K562 (cell line): ENCODE data around the gene STK11. TPM values are rescaled to one million over a fixed set of nuclear protein-coding genes. Genes with fewer than 3 reads are reported as not detected.

Experiments used
- BACH1 ChIP-seq: fragments of 200-800 bp; sonication (Bioruptor generic); IDR thresholded peaks from 2 replicates; pipeline ENCODE4 v1.6.1; 2016; ENCODE audit warnings: missing genetic modification characterization, missing compliant biosample characterization
- CHAMP1 ChIP-seq: fragments of 450-650 bp; IDR thresholded peaks from 2 replicates; pipeline ENCODE4 v1.6.1; 2016; ENCODE audit warnings: mild to moderate bottlenecking
- EGR1 ChIP-seq: fragments of 450-650 bp; conservative IDR thresholded peaks from 2 replicates; pipeline ENCODE4 v1.6.1; 2017; ENCODE audit warnings: mild to moderate bottlenecking
- ERF ChIP-seq: fragments of 450-650 bp; formaldehyde crosslinking; IDR thresholded peaks from 2 replicates; pipeline ENCODE4 v1.4.0; 2020; ENCODE audit warnings: mild to moderate bottlenecking, mixed read lengths
- FOXA1 ChIP-seq: fragments of 450-650 bp; IDR thresholded peaks from 2 replicates; pipeline ENCODE4 v1.6.1; 2016; ENCODE audit warnings: mild to moderate bottlenecking, borderline replicate concordance
- HNRNPH1 ChIP-seq: fragments of 200-400 bp; formaldehyde crosslinking; optimal IDR thresholded peaks from 2 replicates; pipeline ENCODE3; 2017; ENCODE audit warnings: low read depth, mild to moderate bottlenecking, low read length, moderate library complexity
- IRF9 ChIP-seq: fragments of 450-650 bp; IDR thresholded peaks from 2 replicates; pipeline ENCODE4 v1.6.1; 2016; ENCODE audit warnings: missing biosample characterization, missing genetic modification characterization
- KLF13 ChIP-seq: fragments of 450-650 bp; IDR thresholded peaks from 2 replicates; pipeline ENCODE4 v1.6.1; 2016; ENCODE audit warnings: missing genetic modification characterization, low read depth, mild to moderate bottlenecking, missing compliant biosample characterization, moderate library complexity, borderline replicate concordance
- MNT ChIP-seq, 2 experiments: fragments of 450-650 bp; conservative IDR thresholded peaks; 2 replicates each; pipeline ENCODE4 v1.6.1; 2017; ENCODE audit warnings: mild to moderate bottlenecking in 2 of 2, moderate library complexity in 2 of 2
- NBN ChIP-seq: fragments of 450-650 bp; IDR thresholded peaks from 2 replicates; pipeline ENCODE4 v1.6.1; 2016; ENCODE audit warnings: low read depth, mild to moderate bottlenecking
- PCBP2 ChIP-seq: fragments of 200-400 bp; formaldehyde crosslinking; IDR thresholded peaks from 2 replicates; pipeline ENCODE4 v1.6.1; 2018; ENCODE audit warnings: low read length, low read depth, mild to moderate bottlenecking, moderate library complexity; ENCODE audit not compliant: poor library complexity, severe bottlenecking
- PRDM10 ChIP-seq: fragments of 450-650 bp; IDR thresholded peaks from 2 replicates; pipeline ENCODE4 v1.6.1; 2018; ENCODE audit not compliant: partially characterized antibody
- RBFOX2 ChIP-seq: fragments of 200-400 bp; formaldehyde crosslinking; IDR thresholded peaks from 2 replicates; pipeline ENCODE4 v1.6.1; 2017; ENCODE audit warnings: low read depth, mild to moderate bottlenecking, low read length, moderate library complexity
- TAL1 ChIP-seq: fragments of 450-650 bp; IDR thresholded peaks from 2 replicates; pipeline ENCODE4 v1.6.1; 2016; ENCODE audit warnings: mild to moderate bottlenecking
- ZBTB7A ChIP-seq: IDR thresholded peaks from 2 replicates; pipeline ENCODE4 v1.6.1; 2011; ENCODE audit warnings: low read depth, mild to moderate bottlenecking, low read length, moderate library complexity, borderline replicate concordance; ENCODE audit not compliant: control insufficient read depth
- ZNF280B ChIP-seq: fragments of 250-450 bp; sonication (Bioruptor Pico); IDR thresholded peaks from 2 replicates; pipeline ENCODE4 v1.5.1; 2021; ENCODE audit warnings: mild to moderate bottlenecking
- ZNF324 ChIP-seq: fragments of 250-450 bp; sonication (Bioruptor Pico); IDR thresholded peaks from 2 replicates; pipeline ENCODE4 v1.4.0; 2020; ENCODE audit warnings: mild to moderate bottlenecking
- polyA plus RNA-seq, 8 experiments: library from polyadenylated mRNA; depleted of rRNA in 4 of 8; stranded (reverse) in 5 of 8; unstranded in 3 of 8; fragments of >200 nt; fragmentation: Nextera tagmentation in 2 of 8; fragmentation: Illumina TruSeq in 1 of 8; extraction: Ambion mirVana in 2 of 8; extraction: Trizol in 1 of 8; gene quantifications; 2 replicates each; pipeline versions ENCODE4 v1.2.1 to v1.2.3, GENCODE V29; 2011 to 2014; ENCODE audit warnings: inconsistent platforms in 1 of 8, missing spikeins in 1 of 8
- total RNA-seq, 7 experiments: library from RNA; depleted of rRNA in 6 of 7; stranded (reverse); fragments of >200 nt in 6 of 7; fragmentation: Illumina TruSeq in 2 of 7; extraction: Trizol in 2 of 7; gene quantifications; 2 replicates each; pipeline versions ENCODE4 v1.2.1 to v1.2.3, GENCODE V29; 2011 to 2021; ENCODE audit warnings: low replicate concordance in 1 of 7

STK11 gene
- total and polyA plus RNA-seq, 9 of the 15 experiments (the other 6 are each of a cell fraction or from before 2014, with no cell fraction given) = 0.15 to 96.5 (median 31.7) TPM

- TF ChIP-seq PRDM10 (peak; percentile 8), TAL1 (no peak), CHAMP1 (no peak), KLF13 (tag) (no peak), ZNF280B (CRISPR knock-in tag) (no peak), HNRNPH1 (no peak), ERF (CRISPR knock-in tag) (no peak), PCBP2 (no peak), MNT (conservative IDR thresholded peaks at IDR 0.05) (no peak), RBFOX2 (no peak), ZBTB7A (peak; percentile 21; the same call in 1 of the 2 replicates), BACH1 (no peak), NBN (no peak), FOXA1 (no peak), IRF9 (tag) (peak; percentile 65; the same call in 1 of the 2 replicates), ZNF324 (CRISPR knock-in tag) (no peak), EGR1 (peak; percentile 32)
Measured at GRCh38 chr19:1267477-1268225, 62.1 kb downstream of the STK11 start (continued).
